ENCODE data around the gene UBE2O. TPM values are rescaled to one million over a fixed set of nuclear protein-coding genes. Genes with fewer than 3 reads are reported as not detected.

The UBE2O gene
- polyA plus RNA-seq, 1 of the 3 experiments (the other 2 are of a cell fraction) = 25.4 TPM

GRCh38 chr17:76404976-76405563 lies 47.9 kb downstream of the UBE2O start:
- H3K27ac ChIP-seq (ENCODE audit: low read depth in 2 of 2, low read length in 1 of 2) = peak overlapping the region in 1 of 2 experiments; percentile 65; a peak in 2 of 4 replicates
- no peaks in the 10 kb centered on the region for H3F3A ChIP-seq (replicated peaks; ENCODE audit: insufficient read depth)
- TF ChIP-seq SIN3A (IDR thresholded peaks at IDR 0.05; ENCODE audit: borderline replicate concordance, low read depth, low read length) = no peak
- no peak for TF ChIP-seq REST (IDR thresholded peaks at IDR 0.05; ENCODE audit: low read depth, low read length)
- TF ChIP-seq MXI1 (IDR thresholded peaks at IDR 0.05; ENCODE audit: low read depth, low read length) = no peak
- no peak for DNase-seq
- peaks cover 34 to 42% of the 10 kb centered on the region in 2 experiments for H3K36me3 ChIP-seq (replicated peaks in 1 of 2; ENCODE audit: control insufficient read depth in 1 of 2, insufficient read depth in 2 of 2, low read length in 1 of 2)
- no peak overlapping the region for H3K9ac ChIP-seq
- no peak overlapping the region for H3K4me2 ChIP-seq
- H3K9me3 ChIP-seq = no peaks in the 10 kb centered on the region
- H2AFZ ChIP-seq (ENCODE audit: low read depth) = no peak overlapping the region
- WGBS (ENCODE audit: low lambda C conversion rate) = 91% methylated on average over 20 of the region's 25 CpGs
- peaks cover 40% of the 10 kb centered on the region for H4K20me1 ChIP-seq (ENCODE audit: insufficient read depth)
- H3K9me2 ChIP-seq = no peaks in the 10 kb centered on the region
- H3K79me2 ChIP-seq (ENCODE audit: insufficient read depth) = peaks cover 15% of the 10 kb centered on the region; the same call in 1 of the 2 replicates
- CTCF ChIA-PET = interaction anchor here (0.8 to 14.7 kb wide), 18 partner anchors 7 to 118 kb away, joined by 3 to 242 read pairs (median 7); partner anchors contain the start of genes AANAT, PRPSAP1, RHBDF2 and SPHK1
- H3K27me3 ChIP-seq (ENCODE audit: insufficient read depth) = no peaks in the 10 kb centered on the region
- H3K4me3 ChIP-seq (ENCODE audit: low read depth in 2 of 2, low read length in 1 of 2) = no peak overlapping the region
- POLR2A ChIA-PET = interaction anchor here (1.4 to 2.0 kb wide), 3 partner anchors 15 to 52 kb away, joined by 3 to 9 read pairs (median 8); partner anchors contain the start of genes PRPSAP1 and UBE2O
- peaks cover 0 to 16% of the 10 kb centered on the region in 2 experiments; a peak in 2 of 4 replicates for H3K4me1 ChIP-seq (ENCODE audit: control insufficient read depth in 1 of 2, insufficient read depth in 2 of 2, low read depth in 1 of 2, low read length in 1 of 2)

GRCh38 chr17:76404256-76404655 lies 48.7 kb downstream of the UBE2O start:
- Histone ChIP-seq H3K79me2 (ENCODE audit: insufficient read depth) (peaks cover 14% of the 10 kb centered on the region; the same call in 1 of the 2 replicates), H3K27me3 (ENCODE audit: insufficient read depth) (no peaks in the 10 kb centered on the region), H3K36me3 (replicated peaks in 1 of 2; ENCODE audit: control insufficient read depth in 1 of 2, insufficient read depth in 2 of 2, low read length in 1 of 2) (peaks cover 38 to 50% of the 10 kb centered on the region in 2 experiments), H3K9ac (no peak overlapping the region), H3K4me3 (ENCODE audit: low read depth in 2 of 2, low read length in 1 of 2) (no peak overlapping the region), H3K9me3 (no peaks in the 10 kb centered on the region), H3K4me2 (no peak overlapping the region), H2AFZ (ENCODE audit: low read depth) (no peak overlapping the region), H3K9me2 (no peaks in the 10 kb centered on the region), H3K27ac (ENCODE audit: low read depth in 2 of 2, low read length in 1 of 2) (no peak overlapping the region), H3F3A (replicated peaks; ENCODE audit: insufficient read depth) (no peaks in the 10 kb centered on the region), H3K4me1 (ENCODE audit: control insufficient read depth in 1 of 2, insufficient read depth in 2 of 2, low read depth in 1 of 2, low read length in 1 of 2) (peaks cover 0 to 16% of the 10 kb centered on the region in 2 experiments; a peak in 2 of 4 replicates), H4K20me1 (ENCODE audit: insufficient read depth) (peaks cover 34% of the 10 kb centered on the region)
- CTCF ChIA-PET = interaction anchor here (0.7 to 14.7 kb wide), 16 partner anchors 7 to 300 kb away, joined by 3 to 242 read pairs (median 8); partner anchors contain the start of genes AANAT, RHBDF2, SPHK1 and UBE2O
- 88% methylated on average over 6 of the region's 6 CpGs for WGBS (ENCODE audit: low lambda C conversion rate)
- no peak for DNase-seq
- POLR2A ChIA-PET = no interaction called here
- no peak for TF ChIP-seq TAF1 (IDR thresholded peaks at IDR 0.05; ENCODE audit: borderline replicate concordance, low read depth, low read length)
- TF ChIP-seq IRF3 (IDR thresholded peaks at IDR 0.05; ENCODE audit: low read depth, low read length) = no peak
- TF ChIP-seq TEAD4 (IDR thresholded peaks at IDR 0.05; ENCODE audit: borderline replicate concordance, insufficient read depth) = no peak
- TF ChIP-seq RXRA (IDR thresholded peaks at IDR 0.05; ENCODE audit: borderline replicate concordance, low read depth) = no peak
- TF ChIP-seq NRF1 (IDR thresholded peaks at IDR 0.05; ENCODE audit: low read depth, low read length) = no peak
- no peak for TF ChIP-seq GATA2 (CRISPR knock-in tag; IDR thresholded peaks at IDR 0.05)
- no peak for TF ChIP-seq YY1 (IDR thresholded peaks at IDR 0.05; ENCODE audit: low read depth)
- no peak for TF ChIP-seq ELF1 (IDR thresholded peaks at IDR 0.05)
- TF ChIP-seq EZH2phosphoT487 (IDR thresholded peaks at IDR 0.05; ENCODE audit: borderline replicate concordance, low read depth) = no peak
- TF ChIP-seq JUND (IDR thresholded peaks at IDR 0.05) = no peak
- TF ChIP-seq SIN3A (IDR thresholded peaks at IDR 0.05; ENCODE audit: borderline replicate concordance, low read depth, low read length) = no peak
- TF ChIP-seq RCOR1 (IDR thresholded peaks at IDR 0.05; ENCODE audit: low read length) = no peak
- no peak for TF ChIP-seq ZBTB33 (IDR thresholded peaks at IDR 0.05; ENCODE audit: borderline replicate concordance, low read depth)
- TF ChIP-seq NFIC (IDR thresholded peaks at IDR 0.05; ENCODE audit: borderline replicate concordance) = no peak
- no peak for TF ChIP-seq TCF12 (IDR thresholded peaks at IDR 0.05)
- TF ChIP-seq CTCF (IDR thresholded peaks at IDR 0.05) = no peak

All from SK-N-SH (cell line).